H1 (cell line): Measurements from ENCODE around the gene SLC6A19.

Experiments used
- ASH2L ChIP-seq: fragments of 200-600, 300-600 bp; sonication (generic); IDR thresholded peaks from one replicate; pipeline ENCODE4 v1.7.1; 2017; ENCODE audit warnings: low read length
- ATF3 ChIP-seq: IDR thresholded peaks from 2 replicates; pipeline ENCODE4 v1.6.1; 2011; ENCODE audit warnings: low read depth, mild to moderate bottlenecking, low read length; ENCODE audit not compliant: insufficient read depth
- EZH2 ChIP-seq: fragments of 200-600 bp; sonication (generic); IDR thresholded peaks from 2 replicates; pipeline ENCODE4 v1.7.1; 2012; ENCODE audit warnings: low read depth, mild to moderate bottlenecking, moderate library complexity, low read length, inconsistent platforms; ENCODE audit not compliant: severe bottlenecking
- GABPA ChIP-seq: IDR thresholded peaks from 2 replicates; pipeline ENCODE4 v1.6.1; 2011; ENCODE audit warnings: mild to moderate bottlenecking, low read length, moderate library complexity, borderline replicate concordance; ENCODE audit not compliant: insufficient read depth
- JUND ChIP-seq: IDR thresholded peaks from 2 replicates; pipeline ENCODE4 v1.6.1; 2011; ENCODE audit warnings: mild to moderate bottlenecking, improper control_type of control experiment, low read length
- KDM5A ChIP-seq: fragments of 200-600 bp; IDR thresholded peaks from 2 replicates; pipeline ENCODE4 v1.7.1; 2012; ENCODE audit warnings: mild to moderate bottlenecking, low read length, inconsistent platforms, mixed read lengths
- POLR2A ChIP-seq, 2 experiments: IDR thresholded peaks; 1 replicate in 1 of 2; 2 replicates in 1 of 2; pipeline ENCODE4 v1.6.1; 2011; ENCODE audit warnings: low read depth in 2 of 2, low read length in 2 of 2, mild to moderate bottlenecking in 2 of 2; ENCODE audit errors: control extremely low read depth in 1 of 2
- POLR2AphosphoS5 ChIP-seq: IDR thresholded peaks from 2 replicates; pipeline ENCODE4 v1.6.1; 2011; ENCODE audit warnings: low read depth, low read length
- SIN3A ChIP-seq, 2 experiments: IDR thresholded peaks in 1 of 2; conservative IDR thresholded peaks in 1 of 2; 2 replicates each; pipeline ENCODE4 v1.6.1; 2011 to 2012; ENCODE audit warnings: low read length in 2 of 2, improper control_type of control experiment in 1 of 2, low read depth in 1 of 2, mild to moderate bottlenecking in 1 of 2
- ZNF274 ChIP-seq: IDR thresholded peaks from 2 replicates; pipeline ENCODE4 v1.7.0; 2012; ENCODE audit warnings: low read length, borderline replicate concordance; ENCODE audit errors: extremely low read depth
- TF ChIP-seq, protein P1 (sequence below), 3 experiments: IDR thresholded peaks; 1 replicate in 2 of 3; 2 replicates in 1 of 3; pipeline versions ENCODE4 v1.5.1 to v1.6.1; 2011; ENCODE audit warnings: low read length in 3 of 3, mild to moderate bottlenecking in 3 of 3, inconsistent platforms in 2 of 3, low read depth in 1 of 3, moderate library complexity in 1 of 3; ENCODE audit not compliant: insufficient read depth in 1 of 3; ENCODE audit errors: control extremely low read depth in 1 of 3

DNA sequence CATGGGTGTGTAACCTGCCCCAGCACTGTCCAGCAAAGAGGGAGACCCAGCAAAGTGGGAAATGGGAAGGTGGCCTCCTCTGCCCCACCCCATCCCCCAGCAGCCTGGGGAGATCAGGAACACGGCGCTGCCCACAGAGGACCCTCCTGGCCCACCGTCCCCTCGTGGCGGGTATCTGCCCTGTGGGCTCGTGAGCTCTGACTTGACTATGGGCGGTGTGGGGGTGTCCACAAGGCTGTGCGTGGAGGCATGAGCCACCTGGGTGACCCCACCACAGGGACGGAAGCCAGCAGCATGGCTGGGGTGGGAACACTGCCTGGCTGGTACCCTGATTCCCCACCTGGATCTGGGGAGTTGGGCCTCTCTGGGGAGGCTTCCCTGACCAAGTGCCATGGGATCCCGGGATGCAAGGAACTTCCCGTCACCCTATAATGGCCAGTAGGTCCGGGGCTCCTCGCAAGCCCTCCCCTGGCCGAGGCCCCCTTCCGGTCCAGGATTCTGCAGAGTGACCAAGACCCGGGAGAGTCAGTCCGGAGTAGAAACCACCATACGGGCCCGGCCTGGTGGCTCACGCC is 29.3 kb upstream of the SLC6A19 start:
- TF ChIP-seq GABPA (no peak), POLR2AphosphoS5 (no peak), POLR2A (IDR thresholded peaks at IDR 0.05; ENCODE audit: control extremely low read depth in 1 of 2, low read depth in 2 of 2, low read length in 2 of 2) (no peak), SIN3A (conservative IDR thresholded peaks at IDR 0.05 in 1 of 2, IDR thresholded peaks at IDR 0.05 in 1 of 2; ENCODE audit: low read depth in 1 of 2, low read length in 2 of 2) (no peak), ASH2L (no peak), JUND (no peak), KDM5A (no peak), ZNF274 (no peak), ATF3 (no peak), EZH2 (no peak)
- TF ChIP-seq, protein P1, sequence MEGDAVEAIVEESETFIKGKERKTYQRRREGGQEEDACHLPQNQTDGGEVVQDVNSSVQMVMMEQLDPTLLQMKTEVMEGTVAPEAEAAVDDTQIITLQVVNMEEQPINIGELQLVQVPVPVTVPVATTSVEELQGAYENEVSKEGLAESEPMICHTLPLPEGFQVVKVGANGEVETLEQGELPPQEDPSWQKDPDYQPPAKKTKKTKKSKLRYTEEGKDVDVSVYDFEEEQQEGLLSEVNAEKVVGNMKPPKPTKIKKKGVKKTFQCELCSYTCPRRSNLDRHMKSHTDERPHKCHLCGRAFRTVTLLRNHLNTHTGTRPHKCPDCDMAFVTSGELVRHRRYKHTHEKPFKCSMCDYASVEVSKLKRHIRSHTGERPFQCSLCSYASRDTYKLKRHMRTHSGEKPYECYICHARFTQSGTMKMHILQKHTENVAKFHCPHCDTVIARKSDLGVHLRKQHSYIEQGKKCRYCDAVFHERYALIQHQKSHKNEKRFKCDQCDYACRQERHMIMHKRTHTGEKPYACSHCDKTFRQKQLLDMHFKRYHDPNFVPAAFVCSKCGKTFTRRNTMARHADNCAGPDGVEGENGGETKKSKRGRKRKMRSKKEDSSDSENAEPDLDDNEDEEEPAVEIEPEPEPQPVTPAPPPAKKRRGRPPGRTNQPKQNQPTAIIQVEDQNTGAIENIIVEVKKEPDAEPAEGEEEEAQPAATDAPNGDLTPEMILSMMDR (IDR thresholded peaks at IDR 0.05; ENCODE audit: control extremely low read depth in 1 of 3, insufficient read depth in 1 of 3, low read depth in 1 of 3, low read length in 3 of 3), result no peak
